ENCODE measurements around the gene TRIP13.
"Not testable (repeated sequence)": the region's sequence is repeated elsewhere in the genome, so short reads cannot be mapped to it uniquely, and the experiment has no call there.

Gene TRIP13

GRCh38 chr5:939368-939767 is 46.7 kb downstream of the TRIP13 start:
- no peak for DNase-seq

- not testable (repeated sequence) for DNase-seq
Measured at GRCh38 chr5:940741-941140, 48.1 kb downstream of the TRIP13 start.

- no peak for DNase-seq
Measured at GRCh38 chr5:943201-943917, 50.7 kb downstream of the TRIP13 start.

- no peak for DNase-seq
Measured at GRCh38 chr5:943918-944620, 51.4 kb downstream of the TRIP13 start.

GRCh38 chr5:944621-944927 is 51.9 kb downstream of the TRIP13 start:
- DNase-seq = no peak

GRCh38 chr5:944992-945685 is 52.5 kb downstream of the TRIP13 start:
- DNase-seq = no peak

- DNase-seq = no peak
Measured at GRCh38 chr5:945691-946551, 53.2 kb downstream of the TRIP13 start.

GRCh38 chr5:946720-947625 is 54.3 kb downstream of the TRIP13 start:
- DNase-seq = no peak

- no peak for DNase-seq
Measured at GRCh38 chr5:947626-948471, 55.2 kb downstream of the TRIP13 start.

- DNase-seq = no peak
Measured at GRCh38 chr5:948472-949274, 56.0 kb downstream of the TRIP13 start.

- no peak for DNase-seq
Measured at GRCh38 chr5:949275-949543, 56.5 kb downstream of the TRIP13 start.

GRCh38 chr5:949815-950560 is 57.3 kb downstream of the TRIP13 start:
- DNase-seq = no peak

GRCh38 chr5:951940-952596 is 59.4 kb downstream of the TRIP13 start:
- no peak for DNase-seq

- no peak for DNase-seq
Measured at GRCh38 chr5:952597-953271, 60.0 kb downstream of the TRIP13 start.

- no peak for DNase-seq
Measured at GRCh38 chr5:953535-954449, 61.1 kb downstream of the TRIP13 start.

- DNase-seq = no peak
Measured at GRCh38 chr5:955886-956761, 63.4 kb downstream of the TRIP13 start.

Data from SHP77 (cell line).